ENCODE data around the gene KCNE2.
"Not testable (repeated sequence)": the region's sequence is repeated elsewhere in the genome, so short reads cannot be mapped to it uniquely, and the experiment has no call there.

Gene KCNE2

DNA sequence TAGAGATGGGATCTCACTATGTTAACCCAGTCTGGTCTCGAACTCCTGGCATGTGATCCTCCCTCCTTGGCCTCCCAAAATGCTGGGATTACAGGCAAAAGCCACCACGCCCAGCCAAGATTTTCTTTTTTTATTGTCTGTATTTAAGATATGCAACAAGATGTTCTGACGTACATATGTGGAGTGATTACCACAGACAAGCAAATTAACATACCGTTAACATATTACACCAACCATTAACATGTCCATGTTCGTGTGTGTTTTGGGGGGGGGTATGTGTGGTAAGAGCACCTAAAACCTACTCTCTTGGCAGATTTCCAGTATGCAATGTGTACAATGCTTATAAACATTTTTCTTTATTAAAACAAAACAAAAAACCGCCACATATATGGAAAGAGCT is 10.6 kb upstream of the KCNE2 start:
- DNase-seq (ENCODE audit: low read depth): no peak

DNA sequence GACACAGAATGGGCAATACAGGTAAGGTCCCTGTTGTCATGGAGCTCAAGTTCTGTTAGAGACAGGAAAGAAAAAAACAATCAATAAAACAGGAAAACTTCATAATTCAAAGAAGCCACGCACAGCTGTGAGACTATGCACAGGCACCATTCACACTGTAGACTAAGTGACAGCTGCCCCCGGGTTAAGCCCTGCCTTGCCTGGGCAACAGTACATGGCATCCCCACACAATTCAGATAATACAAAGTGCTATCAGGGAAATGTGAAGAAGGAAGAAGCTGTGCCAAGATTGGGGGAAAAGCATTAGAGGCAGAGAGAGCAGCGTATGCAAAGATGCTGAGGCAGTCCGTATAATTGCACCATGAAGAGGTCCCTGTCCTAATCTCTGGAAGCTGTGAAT is 9.0 kb upstream of the KCNE2 start:
- no peak for DNase-seq (ENCODE audit: low read depth)

DNA sequence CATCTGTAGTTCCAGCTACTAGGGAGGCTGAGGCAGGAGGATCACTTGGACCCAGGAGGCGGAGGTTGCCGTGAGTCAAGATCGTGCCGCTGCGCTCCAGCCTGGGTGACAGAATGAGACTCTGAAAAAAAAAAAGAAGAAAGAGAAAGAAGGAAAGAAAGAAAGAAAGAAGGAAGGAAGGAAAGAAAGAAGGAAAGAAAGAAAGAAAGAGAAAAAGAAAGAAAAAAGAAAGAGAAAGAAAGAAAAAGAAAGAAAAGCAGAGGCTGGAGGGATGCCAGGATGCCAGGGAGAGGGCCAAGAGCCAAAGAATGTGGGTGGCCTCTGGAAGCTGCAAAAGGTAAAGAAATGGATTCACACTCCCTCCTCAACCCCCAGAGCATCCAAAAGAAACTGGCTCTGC is 8.2 kb upstream of the KCNE2 start:
- no peak for DNase-seq (ENCODE audit: low read depth)

DNA sequence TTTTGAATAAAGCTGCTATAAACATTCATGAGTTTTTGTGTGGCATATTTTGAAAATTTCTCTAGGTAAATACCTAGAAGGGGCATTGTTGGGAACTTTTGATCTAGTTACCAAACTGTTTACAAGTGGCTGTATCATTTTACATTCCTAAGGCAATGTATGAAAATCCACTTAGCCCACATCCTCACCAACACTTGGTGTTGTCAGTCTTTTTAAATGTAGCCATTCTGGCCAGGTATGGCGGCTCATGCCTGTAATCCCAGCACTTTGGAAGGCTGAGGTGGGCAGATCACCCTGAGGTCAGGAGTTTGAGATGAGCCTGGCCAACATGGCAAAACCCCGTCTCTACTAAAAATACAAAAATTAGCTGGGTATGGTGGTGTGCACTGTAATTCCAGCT is 5.9 kb upstream of the KCNE2 start:
- DNase-seq (ENCODE audit: low read depth): no peak

DNA sequence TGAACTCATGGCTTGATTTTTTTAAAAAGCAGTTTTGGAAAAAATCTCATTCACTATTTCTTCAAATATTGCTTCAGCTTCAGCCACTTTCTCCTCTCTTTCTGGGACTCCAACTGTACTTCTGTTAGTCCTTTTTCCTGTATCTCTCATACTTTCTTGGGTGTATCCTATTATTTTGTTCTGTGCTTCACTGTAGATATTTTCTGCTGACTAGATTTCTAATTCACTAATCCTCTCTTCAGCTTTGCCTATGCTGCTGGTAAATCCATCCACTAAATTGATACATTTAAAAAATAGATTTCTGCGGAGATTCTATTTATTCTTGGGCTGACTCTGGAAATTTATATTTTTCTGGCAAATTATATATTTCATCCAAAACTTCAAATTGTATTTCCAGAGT is 4.9 kb upstream of the KCNE2 start:
- no peak for DNase-seq (ENCODE audit: low read depth)

DNA sequence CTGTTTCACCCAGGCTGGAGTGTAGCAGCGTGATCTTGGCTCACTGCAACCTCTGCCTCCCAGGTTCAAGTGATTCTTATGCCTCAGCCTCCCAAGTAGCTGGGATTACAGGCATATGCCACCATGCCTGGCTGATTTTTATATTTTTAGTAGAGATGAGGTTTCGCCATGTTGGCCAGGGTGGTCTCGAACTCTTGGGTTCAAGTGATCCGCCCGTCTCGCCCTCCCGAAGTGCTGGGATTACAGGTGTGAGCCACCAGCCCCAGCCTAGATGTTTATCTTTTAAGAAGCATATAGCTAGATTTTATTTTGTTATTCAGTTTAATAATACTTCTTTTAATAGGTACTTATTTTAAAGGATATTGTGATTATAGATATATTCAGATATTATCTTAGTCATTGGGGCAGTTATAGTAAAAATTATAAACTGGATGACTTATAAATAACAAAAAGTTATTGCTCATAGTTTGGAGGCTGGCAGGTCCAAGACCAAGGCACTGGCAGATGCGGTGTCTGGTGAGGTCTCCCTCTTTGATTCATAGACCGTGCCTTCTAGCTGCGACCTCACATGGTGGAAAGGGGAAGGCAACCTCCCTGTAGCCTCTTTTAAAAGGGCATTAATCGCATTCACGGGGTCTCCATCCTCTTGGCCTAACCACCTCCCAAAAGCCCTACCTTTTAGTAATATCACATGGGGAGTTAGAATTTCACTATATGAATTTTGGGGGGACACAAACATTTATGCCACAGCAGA is 3.1 kb upstream of the KCNE2 start:
- no peak for DNase-seq (ENCODE audit: low read depth)

DNA sequence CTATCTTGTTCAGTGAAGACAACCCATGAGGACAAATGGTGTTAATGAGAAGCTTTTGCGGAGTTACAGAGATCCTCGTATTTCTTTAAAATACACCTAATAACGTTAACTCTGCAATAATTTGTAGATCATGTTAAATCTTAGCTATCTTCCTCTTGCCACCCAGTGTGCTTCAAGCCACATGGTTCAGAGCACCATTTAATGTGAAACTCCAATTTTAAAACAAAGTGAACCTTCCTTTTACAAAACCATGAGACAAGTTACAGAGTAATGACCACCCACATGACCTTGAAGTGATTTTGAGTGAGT is 1.7 kb upstream of the KCNE2 start:
- DNase-seq (ENCODE audit: low read depth): no peak

DNA sequence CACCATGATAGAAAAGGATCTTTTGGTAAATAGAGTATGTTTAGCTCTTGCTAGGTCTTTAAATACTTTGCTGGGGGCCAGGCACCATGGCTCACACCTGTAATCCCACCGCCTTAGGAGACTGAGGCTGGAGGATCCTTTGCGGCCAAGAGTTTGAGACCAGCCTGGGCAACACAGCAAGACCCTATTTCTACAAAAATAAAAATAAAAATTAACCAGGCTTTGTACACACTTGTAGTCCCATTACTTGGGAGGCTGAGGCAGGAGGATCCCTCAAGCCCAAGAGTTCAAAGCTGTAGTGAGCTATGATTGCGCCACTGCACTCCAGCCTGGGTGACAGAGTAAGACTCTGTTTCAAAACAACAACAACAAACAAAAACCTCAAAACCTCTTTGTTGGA is 1.1 kb upstream of the KCNE2 start:
- DNase-seq (ENCODE audit: low read depth): no peak

DNA sequence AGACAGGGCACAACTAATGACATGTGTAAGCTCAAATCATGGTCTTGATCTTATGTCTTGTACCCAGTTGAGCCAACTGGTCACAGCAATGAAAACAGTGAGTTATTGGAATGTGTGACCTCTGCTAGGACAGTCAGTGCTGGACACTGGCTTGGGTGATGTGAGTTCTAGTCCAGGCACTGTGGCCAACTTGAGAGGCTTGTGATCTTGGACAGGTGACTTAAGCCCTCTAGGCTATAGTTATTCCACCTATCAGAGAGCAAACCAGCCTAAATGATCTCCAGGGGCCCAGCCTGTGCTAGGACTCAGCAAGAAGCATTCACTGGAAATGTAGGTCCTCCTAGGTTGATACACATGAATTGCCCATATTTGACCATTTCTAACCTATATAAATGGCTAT is 1.1 kb downstream of the KCNE2 start:
- no peak for DNase-seq (ENCODE audit: low read depth)

DNA sequence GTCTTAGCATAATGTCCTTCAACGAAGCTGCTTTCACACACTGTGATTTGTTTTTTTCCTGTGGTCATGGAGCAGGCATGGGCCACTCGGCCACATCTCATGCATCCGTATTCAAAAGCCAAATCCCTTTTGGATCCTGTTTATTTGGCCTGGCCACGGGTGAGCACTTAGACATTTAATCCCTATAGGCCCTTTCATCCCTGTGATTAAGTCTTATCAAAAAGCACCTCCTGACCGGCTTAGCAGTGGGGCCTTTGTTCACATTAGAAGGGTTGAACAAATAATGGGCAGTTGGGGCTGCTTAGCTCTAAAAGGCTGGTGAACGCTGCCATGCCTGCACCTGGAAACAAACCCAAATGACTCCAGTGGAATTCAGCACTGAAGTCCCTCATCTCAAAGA is 2.0 kb downstream of the KCNE2 start:
- no peak for DNase-seq (ENCODE audit: low read depth)

DNA sequence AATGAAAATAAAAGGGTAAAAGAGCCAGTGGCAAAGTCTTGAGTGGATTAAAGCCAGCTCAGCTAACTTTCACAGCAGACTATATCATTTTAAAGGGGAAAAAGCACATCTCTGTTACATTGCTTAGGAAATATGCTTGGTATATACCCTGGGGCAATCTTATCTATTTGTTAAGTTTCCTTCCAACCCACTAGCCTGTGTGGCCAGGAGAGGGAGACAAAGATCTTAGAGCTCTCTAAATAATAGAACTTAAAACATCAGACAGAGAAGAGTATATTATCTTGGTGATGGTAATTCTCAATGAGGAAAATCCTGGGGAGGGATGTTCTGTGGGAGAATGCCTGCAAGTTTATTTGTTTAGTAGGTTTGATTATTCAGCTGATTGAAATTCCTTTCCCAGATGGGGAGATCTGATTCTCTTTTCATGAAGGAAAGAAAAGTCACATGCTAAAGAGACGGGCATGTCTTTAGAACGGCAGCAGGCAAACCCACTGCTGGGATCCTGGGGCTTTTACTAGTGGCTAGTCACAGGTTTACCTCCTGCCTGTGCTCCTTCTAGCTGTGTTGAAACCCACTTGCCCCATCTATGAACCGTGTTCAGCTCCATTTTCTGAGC is 3.6 kb downstream of the KCNE2 start:
- peak; percentile 58 for DNase-seq (ENCODE audit: low read depth)

DNA sequence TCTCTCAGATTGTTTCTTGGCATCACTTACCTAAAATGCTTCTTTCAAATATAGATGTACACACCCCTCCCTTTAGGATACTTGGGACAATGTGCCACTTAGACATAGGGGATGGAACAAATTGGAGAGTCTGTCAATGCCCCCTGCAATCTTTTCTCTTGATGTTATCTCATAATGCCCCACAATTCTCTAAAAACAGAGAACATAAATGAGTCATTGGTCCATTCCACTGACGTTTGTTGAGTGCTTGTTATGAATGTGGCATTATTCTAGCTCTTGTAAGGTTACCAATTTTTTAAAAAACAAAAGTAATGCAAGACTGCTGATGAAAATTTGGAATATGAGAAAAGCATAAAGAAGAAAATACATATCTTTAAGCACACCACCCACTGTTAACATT is 5.9 kb downstream of the KCNE2 start:
- DNase-seq (ENCODE audit: low read depth): no peak

DNA sequence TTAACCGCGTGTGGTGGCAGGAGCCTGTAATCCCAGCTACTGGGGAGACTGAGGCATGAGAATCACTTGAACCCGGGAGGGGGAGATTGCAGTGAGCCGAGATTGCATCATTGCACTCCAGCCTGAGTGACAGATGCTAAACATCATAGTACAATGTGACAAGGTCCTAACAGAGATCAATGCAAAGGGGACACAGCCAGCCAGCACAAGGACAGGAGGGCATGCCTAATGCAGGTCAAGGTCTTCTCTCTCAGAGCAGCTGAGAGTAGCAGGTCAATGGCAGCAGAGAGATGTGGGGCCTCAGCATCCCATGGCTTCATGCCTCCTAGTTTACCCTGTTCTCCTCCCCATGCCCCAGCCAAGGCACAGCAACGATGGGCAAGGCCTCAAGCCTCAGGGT is 8.5 kb downstream of the KCNE2 start:
- DNase-seq (ENCODE audit: low read depth): no peak

DNA sequence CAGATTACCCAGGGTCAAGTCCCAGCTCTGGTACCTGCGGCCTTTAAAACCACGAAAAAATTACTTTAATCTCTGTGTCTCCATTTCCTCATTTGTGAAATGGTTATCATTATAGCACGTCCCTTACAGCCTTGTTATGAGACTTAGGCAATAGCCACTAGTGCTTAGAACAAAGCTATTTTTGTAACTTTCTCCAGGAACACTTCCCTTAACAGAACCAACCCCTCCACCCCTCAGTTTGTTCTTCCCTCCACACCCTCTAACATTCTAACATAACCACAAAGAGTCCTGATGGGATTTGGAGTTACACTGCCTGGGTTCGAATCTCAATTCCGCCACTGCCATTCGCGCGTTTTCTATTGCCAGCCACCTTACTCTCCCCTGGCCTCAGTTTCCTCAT is 10.7 kb downstream of the KCNE2 start:
- DNase-seq (ENCODE audit: low read depth): not testable (repeated sequence)

DNA sequence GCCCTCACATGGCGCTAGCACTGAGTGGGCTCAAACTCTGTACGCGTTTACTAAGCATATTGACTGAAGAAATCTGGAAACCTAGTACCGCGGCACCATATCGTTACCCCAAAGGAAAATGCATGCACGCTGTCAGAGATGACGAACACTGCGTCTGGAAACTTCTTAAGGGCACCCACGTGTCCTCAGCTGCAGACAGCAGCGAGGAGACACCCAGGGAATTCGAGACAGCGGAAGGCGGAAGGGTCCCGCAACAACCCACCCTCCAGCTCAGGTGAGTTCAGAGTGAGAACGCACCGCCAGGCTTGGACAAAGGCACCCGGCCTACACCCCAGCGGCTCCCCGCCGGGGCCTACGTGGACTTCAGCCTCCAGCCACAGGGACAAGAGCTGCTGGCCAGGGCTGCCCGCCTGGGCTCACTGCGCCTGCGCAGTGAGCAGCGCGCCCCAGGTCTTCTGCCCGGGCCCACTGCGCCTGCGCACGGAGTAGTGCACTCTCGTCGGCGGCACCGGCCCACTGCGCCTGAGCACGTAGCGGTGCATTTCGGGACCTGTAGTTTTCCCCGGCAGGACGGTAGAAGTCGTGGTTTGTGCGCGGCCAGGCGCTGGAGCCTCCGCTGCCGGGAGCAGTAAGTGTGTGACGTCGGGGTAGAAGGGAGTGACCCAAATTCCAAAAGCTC is 11.3 kb downstream of the KCNE2 start, which contains the start of gene SMIM11:
SMIM11 (plus strand) TSS at position 568 of the 679 bp plus-strand sequence. CDS start 3,998 bp downstream, outside the sequence.
- not testable (repeated sequence) for DNase-seq (ENCODE audit: low read depth)

DNA sequence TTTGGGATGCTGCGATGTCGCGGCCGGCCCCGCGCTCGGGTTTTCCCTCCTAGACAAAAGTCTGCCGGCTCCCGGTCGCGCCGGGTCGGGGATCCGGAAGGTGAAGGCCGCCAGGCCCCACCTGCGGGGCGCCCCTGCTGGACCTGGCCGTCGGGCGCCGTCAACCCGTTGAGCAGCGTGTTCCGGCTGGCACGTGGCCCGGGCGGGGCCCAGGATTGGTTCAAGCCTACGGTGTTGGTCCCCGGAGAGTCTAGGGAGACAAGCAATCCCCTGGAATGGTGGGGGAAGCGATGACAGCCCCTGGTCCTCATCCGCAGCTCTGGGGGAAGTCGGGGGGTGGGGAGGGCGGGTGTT is 11.8 kb downstream of the KCNE2 start:
- DNase-seq (ENCODE audit: low read depth): not testable (repeated sequence)

DNA sequence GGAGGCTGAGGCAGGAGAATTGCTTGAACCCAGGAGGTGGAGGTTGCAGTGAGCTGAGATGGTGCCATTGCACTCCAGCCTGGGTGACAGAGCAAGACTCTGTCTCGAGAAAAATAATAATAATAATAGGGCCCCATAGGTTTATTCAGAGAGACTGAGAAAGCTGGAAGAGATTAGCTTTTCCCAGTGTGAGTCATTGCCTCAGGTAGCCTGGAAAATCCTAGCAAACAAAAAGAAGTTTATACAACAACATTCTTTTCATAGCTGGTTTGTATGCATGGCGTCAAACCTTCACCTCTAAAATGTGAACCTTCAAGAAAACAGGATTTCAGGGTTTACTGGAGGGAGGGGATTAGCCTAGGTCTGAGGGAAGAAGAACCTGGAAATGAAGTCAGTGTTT is 19.3 kb downstream of the KCNE2 start:
- DNase-seq (ENCODE audit: low read depth): not testable (repeated sequence)

DNA sequence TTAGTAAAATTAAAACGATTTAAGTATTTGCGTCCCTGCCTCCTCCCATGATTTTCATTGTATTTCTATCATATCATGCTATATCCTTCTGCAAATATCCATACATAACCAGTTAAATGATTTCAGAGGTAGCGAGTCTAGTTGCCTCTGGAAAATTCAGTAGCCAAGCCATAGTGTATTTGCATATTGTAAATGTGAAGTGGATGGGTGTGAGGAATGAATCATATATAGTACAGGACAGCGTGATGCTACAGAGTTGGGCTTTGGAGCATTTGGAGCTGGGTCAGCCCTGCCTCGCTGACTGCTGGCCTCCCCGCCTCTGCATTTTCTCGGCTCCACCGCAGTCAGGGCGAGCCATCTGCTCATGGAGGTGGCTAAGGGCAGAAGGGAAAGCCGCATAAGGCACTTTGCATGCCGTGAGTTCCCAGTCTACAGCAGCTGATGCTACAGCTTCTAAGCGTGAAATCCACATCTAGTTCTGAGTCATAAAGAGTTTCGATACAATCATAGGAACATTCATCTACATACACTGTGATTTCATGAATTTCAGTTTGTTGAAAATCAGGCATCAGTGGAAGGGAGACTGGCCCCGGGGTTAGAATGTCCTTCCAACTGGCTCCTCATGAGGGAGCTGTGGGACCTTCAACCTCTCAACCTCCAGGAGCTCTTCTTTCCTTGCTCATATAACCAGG is 20.1 kb downstream of the KCNE2 start:
- not testable (repeated sequence) for DNase-seq (ENCODE audit: low read depth)

DNA sequence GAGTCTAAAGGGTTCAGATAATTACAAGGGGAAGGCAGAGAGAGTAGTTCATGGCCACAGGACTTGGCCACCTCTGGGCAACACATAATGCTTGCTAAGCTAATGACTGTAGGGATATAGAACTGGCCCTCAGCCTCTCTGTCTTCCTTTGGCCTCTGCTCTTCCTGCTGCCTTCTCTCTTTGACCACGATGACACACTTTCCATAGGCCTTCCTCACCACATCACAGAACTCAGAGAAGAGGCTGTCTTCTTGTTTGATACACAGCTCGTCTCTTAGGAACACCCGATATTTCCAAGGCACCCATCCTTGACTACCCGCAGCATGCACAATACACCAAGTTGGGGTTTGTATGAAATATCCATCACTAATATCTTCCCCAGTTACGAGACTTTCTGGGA is 36.7 kb downstream of the KCNE2 start:
- DNase-seq (ENCODE audit: low read depth): not testable (repeated sequence)

DNA sequence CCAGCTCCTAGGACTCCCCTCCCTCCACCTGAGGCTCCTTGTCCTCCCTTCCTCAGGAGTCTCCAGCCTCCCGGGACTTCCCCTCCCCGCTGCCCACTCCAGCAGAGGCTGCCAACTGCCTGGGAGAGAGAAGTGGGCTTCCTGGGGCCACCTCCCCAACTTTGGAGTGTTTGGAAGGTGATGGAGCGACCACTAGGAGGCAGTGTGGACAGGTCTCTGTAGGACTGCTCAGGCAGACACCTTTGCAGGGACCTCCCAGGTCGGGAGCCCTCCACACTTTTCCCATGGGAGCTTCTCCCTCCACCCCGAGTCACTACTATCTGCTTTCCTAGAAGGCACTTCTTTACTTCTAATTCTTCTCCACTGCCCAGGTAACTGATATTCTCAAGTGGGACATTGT is 40.9 kb downstream of the KCNE2 start:
- DNase-seq (ENCODE audit: low read depth): not testable (repeated sequence)

DNA sequence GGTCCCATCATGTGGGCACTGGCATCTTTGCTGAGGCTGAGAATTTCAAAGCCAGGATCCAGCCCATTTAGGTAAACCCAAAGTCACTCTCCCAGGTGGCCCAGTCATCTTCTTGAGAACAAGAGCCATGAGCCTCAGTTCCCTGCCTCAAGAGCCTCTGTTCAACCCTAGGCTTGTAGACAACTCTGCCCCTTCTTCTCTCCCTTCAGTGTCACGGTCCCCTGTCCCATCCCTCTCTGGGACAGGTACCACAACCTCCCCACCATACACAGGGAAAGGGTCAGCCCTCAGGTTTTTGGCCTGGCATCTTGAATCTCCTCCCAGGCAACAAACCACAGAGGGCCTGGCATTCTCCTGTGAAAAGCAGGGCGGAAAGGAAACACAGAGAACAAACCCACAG is 41.9 kb downstream of the KCNE2 start:
- DNase-seq (ENCODE audit: low read depth): not testable (repeated sequence)

DNA sequence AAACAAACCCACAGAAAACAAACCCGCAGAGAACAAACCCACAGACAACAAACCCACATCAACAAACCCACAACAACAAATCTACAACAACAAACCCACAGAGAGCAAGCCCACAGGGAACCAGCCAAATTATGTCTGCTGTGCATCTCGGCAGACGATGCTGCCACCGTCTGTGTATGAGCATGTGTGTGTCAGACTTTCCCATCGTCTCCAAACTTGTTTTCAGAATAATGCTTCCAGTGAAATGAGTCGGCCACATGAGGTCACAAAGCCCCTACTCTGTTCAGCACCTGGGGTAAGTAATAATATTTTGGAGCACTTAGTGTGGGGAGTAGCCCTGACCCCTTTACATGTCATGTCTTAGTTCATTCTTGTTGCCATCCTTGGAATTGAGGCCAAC is 42.3 kb downstream of the KCNE2 start:
- not testable (repeated sequence) for DNase-seq (ENCODE audit: low read depth)

DNA sequence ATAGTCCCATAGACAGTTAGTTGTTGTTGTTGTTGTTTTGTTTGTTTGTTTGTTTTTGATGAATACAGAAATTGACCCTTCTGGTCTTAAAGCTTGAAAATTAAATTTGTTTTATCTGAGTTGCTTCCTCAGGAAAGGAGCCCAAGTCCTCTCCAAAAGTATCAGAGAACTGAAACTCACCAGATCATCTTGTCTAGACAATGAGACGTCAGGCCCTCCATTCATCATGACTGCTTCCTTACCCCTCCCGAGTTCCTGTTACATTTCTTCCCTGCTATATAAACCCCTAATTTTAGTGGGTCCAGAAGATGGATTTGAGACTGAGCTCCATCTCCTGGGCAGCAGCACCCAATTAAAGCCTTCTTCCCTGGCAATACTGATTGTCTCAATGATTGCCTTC is 42.9 kb downstream of the KCNE2 start:
- DNase-seq (ENCODE audit: low read depth): not testable (repeated sequence)
